GM12892 (cell line): ENCODE measurements around the gene CCR3.

Source experiments
- POLR2A ChIP-seq: IDR thresholded peaks from 2 replicates; pipeline ENCODE4 v1.6.1; 2011; ENCODE audit warnings: low read depth, low read length, control low read depth
- POLR2AphosphoS5 ChIP-seq: IDR thresholded peaks from 2 replicates; pipeline ENCODE4 v1.6.1; 2011; ENCODE audit warnings: low read depth, low read length, control low read depth
- TAF1 ChIP-seq: IDR thresholded peaks from 2 replicates; pipeline ENCODE4 v1.6.1; 2011; ENCODE audit warnings: low read depth, mild to moderate bottlenecking, control low read depth, low read length, borderline replicate concordance

DNA sequence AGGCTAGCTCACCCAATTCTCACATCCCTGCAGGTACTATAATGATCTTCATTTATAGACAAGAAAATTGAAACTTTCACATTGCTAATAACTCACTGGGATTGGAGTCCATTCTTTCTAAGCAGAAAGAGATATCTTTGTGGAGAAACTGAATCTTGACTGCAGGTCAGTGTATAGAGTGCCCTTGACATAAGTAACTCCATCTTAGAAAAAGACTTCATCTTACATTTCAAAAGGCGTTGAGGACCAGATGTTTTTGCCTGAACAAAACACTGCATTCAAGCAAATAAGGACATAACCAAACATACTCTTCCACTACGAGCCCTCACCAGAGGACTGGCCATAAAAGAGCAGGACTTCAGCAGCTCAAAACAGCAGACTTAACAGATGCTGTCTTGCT lies 6.8 kb upstream of the CCR3 start:
- TF ChIP-seq TAF1 (no peak), POLR2AphosphoS5 (no peak), POLR2A (no peak)
